SKM-1 treated with dmso at 0.1 percent for 144 hours (cell line): ENCODE results near the gene CYFIP1.

Source experiments
- DNase-seq: peaks from one replicate; lab custom pipeline; 2025; ENCODE audit not compliant: unreplicated experiment; lab: John Stamatoyannopoulos, UW

CYFIP1 gene

GRCh38 chr15:22951031-22951380 lies 29.2 kb downstream of the CYFIP1 start:
- no peak for DNase-seq

GRCh38 chr15:22950256-22950990 lies 29.7 kb downstream of the CYFIP1 start:
- no peak for DNase-seq

GRCh38 chr15:22949074-22949547 lies 31.1 kb downstream of the CYFIP1 start:
- no peak for DNase-seq

DNA sequence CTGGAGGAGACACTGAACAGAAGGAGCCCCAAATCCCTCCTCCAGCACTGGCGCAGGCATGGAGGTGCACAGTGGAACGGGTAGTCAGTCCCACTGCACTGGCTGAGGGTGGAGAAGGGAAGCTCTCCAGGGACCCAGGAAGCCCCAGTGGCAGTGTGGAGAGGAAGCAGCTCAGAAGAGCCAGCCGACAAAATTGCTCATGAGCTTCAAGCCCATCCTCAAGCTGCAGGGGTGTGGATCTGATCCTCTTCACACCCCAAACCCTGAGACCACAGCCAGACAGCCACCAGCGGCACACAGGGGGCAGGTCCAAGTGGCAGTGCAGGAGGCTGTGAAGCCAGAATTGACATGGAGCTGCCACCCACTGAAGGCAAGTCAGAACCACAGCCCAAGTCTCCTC lies 32.1 kb downstream of the CYFIP1 start:
- DNase-seq, result no peak

DNA sequence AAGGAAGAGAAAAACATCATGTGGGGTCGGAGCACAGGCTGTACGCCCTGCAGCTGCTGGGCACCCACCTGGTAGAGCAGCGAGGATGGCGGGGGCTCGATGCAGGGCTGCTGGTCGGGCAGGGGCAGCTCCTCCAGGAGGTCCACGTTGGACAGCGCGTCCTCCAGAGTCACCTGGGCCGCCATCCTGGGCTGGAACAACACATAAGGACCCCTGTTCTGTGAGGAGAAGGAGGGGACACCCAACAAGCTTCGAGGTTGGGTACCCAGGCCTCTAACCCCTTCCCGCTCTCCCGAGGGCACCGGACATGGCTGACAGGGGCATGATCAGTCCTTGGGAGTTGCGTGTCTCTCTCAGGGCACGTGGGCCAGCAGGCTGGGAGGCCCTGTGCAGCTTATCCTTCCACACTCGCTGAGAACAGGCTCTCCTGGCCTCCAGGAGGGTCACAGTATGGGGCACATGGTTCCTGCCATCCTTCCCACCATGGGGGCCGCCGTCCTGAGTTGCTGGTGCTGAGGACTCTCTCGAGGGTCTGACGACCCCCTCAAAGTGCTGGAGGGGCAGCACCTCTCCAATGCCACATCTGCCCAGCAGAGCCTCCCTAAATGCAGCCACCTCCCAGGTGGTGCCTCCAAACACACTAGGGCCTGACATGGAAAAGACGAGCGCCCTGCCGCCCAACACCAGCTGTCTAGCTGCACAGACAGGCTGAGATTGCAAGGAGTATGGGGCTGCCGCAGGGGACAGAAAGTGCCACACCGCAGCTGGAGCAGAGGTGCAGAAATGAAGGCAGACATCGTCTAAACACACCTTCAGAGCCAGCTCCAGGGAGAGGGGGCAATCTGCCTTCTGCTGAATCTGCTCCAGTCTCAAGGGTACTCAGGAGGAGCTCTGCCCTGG lies 32.8 kb downstream of the CYFIP1 start:
- no peak for DNase-seq

- DNase-seq, result no peak
Measured at GRCh38 chr15:22945071-22945470, 35.1 kb downstream of the CYFIP1 start.

- DNase-seq, result no peak
Measured at GRCh38 chr15:22944651-22945050, 35.5 kb downstream of the CYFIP1 start.

- no peak for DNase-seq
Measured at GRCh38 chr15:22942877-22943276, 37.3 kb downstream of the CYFIP1 start.

DNA sequence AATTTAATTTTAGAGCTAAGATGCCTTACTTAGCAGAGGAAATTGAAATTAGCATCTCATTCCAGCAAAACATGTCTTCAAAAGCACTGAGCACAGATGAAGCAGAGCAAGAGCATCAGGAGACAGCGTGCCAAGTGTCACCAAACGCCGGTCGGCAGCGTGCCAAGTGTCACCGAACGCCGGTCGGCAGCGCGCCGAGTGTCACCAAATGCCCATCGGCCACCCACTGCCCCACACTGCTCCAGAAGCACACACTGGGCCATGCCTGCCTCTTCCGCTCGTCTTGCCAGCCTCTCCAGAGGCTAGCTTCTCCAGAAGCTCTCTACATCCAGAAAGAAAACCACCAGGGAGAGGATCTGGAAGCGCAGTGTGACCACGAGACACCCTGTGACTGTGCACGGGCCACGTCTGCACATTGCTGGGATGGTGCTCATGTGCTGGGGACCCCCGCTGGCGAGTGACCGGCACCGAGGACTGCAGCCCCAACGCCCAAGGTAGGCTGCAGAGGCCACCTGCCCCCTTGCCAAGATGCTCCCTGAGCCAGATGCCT lies 37.8 kb downstream of the CYFIP1 start:
- DNase-seq, result no peak

GRCh38 chr15:22941179-22941578 lies 39.0 kb downstream of the CYFIP1 start:
- DNase-seq, result no peak

DNA sequence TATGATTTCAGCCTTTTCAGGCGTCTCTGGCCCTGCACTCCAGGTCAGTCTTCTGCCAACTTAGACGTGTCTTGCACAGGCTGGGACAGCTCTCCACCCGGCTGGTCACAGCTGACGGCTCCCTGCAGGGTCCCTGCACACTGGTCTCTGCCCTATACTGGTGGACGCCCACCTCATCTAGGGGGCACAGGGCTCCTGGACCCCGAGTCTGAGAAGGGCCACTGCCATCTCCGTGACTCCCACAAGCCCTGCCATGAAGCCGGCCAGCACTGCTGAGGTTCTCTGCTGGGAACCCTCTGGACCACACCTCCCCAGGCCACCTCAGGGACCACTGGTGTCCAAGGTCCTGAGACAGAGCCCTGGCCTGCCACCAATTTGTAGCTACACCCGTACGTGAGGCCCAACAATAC lies 40.5 kb downstream of the CYFIP1 start:
- no peak for DNase-seq

DNA sequence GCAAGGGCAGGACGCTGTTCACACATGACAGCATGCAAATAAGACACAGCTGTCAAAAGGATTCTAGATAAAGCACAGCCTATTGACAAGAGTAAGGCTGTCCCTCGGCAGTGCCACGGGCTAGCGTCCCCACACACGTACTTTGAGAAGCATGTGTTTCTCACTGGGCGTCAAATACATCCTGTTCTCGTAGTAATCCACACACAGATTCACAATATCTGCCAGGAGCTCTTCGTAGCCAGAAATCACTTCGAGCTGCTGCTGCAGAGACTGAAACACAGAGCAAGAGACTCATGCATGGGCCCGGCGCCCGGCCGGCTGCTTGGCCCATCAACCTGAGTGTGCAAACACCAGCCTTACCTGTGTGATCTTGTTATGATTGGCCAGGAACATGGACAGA lies 41.1 kb downstream of the CYFIP1 start:
- no peak for DNase-seq

- DNase-seq, result no peak
Measured at GRCh38 chr15:22936577-22937472, 43.3 kb downstream of the CYFIP1 start.

GRCh38 chr15:22933641-22934061 lies 46.5 kb downstream of the CYFIP1 start:
- DNase-seq, result no peak

GRCh38 chr15:22931784-22932536 lies 48.2 kb downstream of the CYFIP1 start:
- no peak for DNase-seq

DNA sequence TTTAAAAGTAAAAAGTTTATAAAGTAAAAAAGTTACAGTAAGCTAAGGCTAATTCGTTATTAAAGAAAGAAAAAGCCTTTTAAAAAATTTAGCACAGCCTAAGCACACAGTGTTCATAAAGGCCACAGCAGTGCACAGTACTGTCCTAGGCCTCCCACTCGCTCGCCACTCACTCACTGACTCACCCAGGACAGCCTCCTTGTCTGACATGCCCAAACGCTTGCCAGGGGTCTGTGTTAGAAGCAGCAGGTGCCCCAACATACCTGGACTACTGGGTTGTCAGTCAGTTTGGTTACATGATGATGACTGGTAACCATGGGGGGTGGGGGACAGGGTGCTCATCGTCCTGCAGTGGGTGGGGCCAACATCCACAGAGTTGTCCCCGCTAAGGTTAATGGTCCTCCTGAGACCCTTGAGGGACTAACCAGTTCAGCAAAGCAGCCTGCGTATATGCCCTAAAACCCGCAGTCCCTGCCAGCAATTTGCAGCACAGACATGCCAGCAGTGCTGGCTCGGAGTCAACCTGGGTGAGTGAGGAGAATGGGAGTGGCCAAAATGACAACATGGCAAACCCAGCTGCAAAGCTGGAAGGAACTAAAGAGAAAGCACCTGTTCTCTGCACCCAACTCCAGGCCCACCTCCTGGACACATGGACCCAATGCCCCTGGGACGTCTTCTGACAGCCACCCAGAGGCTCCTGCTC lies 49.2 kb downstream of the CYFIP1 start:
- DNase-seq, result no peak

- DNase-seq, result no peak
Measured at GRCh38 chr15:22927761-22928160, 52.4 kb downstream of the CYFIP1 start.

GRCh38 chr15:22925875-22926274 lies 54.3 kb downstream of the CYFIP1 start:
- no peak for DNase-seq

- no peak for DNase-seq
Measured at GRCh38 chr15:22922003-22922402, 58.2 kb downstream of the CYFIP1 start.

DNA sequence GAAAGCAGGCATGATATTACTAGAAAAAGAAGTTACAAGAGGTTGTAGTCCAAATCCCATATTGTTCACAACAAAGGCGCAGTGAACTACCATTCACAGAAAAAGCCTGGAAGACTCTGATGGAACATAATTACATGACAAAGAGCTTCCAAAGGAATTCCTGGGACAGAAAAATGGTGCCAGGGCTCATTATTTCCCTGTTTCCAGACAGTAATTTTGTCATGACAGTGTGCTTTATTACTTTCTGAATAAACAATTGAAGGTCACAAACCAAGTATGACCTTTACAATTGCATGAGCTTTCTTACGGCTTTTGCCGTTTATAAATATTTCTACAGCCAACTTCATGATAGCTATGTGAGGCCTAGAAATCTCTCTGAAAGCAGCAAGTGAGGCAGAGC lies 61.0 kb downstream of the CYFIP1 start:
- no peak for DNase-seq
